ENCODE results near the gene GRB14. TPM values are rescaled to one million over a fixed set of nuclear protein-coding genes. Genes with fewer than 3 reads are reported as not detected.

GRB14 gene
- total RNA-seq, 2 experiments from 2014 or later: not detected

DNA sequence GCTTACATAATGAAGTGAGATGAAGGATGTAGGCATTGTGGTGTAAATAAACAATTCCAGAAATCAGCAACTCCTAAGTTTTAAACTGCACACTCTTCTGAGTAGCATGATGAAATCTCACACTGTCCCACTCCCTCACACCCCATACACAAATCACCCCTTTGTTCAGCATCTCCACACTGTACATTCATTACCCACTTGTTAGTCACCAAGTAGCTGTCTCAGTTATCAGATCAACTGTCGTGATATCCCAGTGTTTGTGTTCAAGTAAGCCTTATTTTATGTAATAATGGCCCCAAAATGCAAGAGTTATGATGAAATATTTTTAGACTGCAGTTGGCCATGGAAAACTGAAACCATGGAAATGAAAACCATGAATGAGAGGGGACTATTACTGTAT, 135.7 kb downstream of the GRB14 start:
- TF ChIP-seq, protein P1, sequence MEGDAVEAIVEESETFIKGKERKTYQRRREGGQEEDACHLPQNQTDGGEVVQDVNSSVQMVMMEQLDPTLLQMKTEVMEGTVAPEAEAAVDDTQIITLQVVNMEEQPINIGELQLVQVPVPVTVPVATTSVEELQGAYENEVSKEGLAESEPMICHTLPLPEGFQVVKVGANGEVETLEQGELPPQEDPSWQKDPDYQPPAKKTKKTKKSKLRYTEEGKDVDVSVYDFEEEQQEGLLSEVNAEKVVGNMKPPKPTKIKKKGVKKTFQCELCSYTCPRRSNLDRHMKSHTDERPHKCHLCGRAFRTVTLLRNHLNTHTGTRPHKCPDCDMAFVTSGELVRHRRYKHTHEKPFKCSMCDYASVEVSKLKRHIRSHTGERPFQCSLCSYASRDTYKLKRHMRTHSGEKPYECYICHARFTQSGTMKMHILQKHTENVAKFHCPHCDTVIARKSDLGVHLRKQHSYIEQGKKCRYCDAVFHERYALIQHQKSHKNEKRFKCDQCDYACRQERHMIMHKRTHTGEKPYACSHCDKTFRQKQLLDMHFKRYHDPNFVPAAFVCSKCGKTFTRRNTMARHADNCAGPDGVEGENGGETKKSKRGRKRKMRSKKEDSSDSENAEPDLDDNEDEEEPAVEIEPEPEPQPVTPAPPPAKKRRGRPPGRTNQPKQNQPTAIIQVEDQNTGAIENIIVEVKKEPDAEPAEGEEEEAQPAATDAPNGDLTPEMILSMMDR (conservative IDR thresholded peaks at IDR 0.05; ENCODE audit: low read length): no peak
- POLR2A ChIA-PET: no interaction called here
- no peak overlapping the region for H3K27ac ChIP-seq (ENCODE audit: low read depth, low read length, poor library complexity, severe bottlenecking)
- no peak overlapping the region for H3K4me2 ChIP-seq (ENCODE audit: low read length)
- H3K4me3 ChIP-seq (ENCODE audit: low read depth, low read length, poor library complexity, severe bottlenecking): no peak overlapping the region
- no peaks in the 10 kb centered on the region for H3K9me2 ChIP-seq (ENCODE audit: insufficient read depth, low read length)
- no TSS peak for BruUV-seq (replicated peaks)
- no peaks in the 10 kb centered on the region for H3K4me1 ChIP-seq (ENCODE audit: insufficient read depth, low read length, poor library complexity, severe bottlenecking)
- CTCF ChIA-PET (ENCODE audit: unreplicated experiment): no interaction called here
- intact Hi-C loops (cut with micrococcal nuclease; ENCODE audit: unreplicated experiment): no loop called here
- no peaks in the 10 kb centered on the region for H3K36me3 ChIP-seq (ENCODE audit: insufficient read depth, low read length)
- H3K9me3 ChIP-seq (ENCODE audit: low read length): no peaks in the 10 kb centered on the region
- no peak for DNase-seq (ENCODE audit: low spot score)
- no peaks in the 10 kb centered on the region for H3K79me2 ChIP-seq (ENCODE audit: insufficient read depth, low read depth, low read length)
- no peaks in the 10 kb centered on the region; the same call in 1 of the 2 replicates for H4K20me1 ChIP-seq (ENCODE audit: insufficient read depth, low read length)
- no peak overlapping the region for H2AFZ ChIP-seq (ENCODE audit: low read length)

DNA sequence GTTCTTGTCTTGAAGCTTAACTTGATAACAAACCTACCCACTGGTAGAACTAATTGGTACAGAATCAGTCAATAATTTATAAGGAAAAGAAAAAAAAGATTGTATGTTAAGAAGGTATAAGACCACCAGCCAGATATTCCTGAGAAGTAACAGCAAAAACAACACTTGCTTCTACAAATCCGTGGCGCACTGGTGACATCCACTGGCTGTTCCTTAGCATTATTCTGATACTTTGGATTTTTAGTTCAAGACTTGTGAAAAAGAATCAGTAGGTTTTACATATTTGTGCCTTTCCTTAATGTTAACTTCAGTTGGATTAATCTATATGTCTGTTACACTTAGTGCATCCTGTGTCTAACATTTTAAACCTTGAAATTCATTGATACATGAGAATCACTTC, 141.8 kb downstream of the GRB14 start:
- no TSS peak for BruUV-seq (replicated peaks)
- Histone ChIP-seq H3K4me1 (ENCODE audit: insufficient read depth, low read length, poor library complexity, severe bottlenecking) (no peaks in the 10 kb centered on the region), H3K79me2 (ENCODE audit: insufficient read depth, low read depth, low read length) (no peaks in the 10 kb centered on the region), H3K27ac (ENCODE audit: low read depth, low read length, poor library complexity, severe bottlenecking) (no peak overlapping the region), H2AFZ (ENCODE audit: low read length) (no peak overlapping the region), H3K9me3 (ENCODE audit: low read length) (no peaks in the 10 kb centered on the region), H3K9me2 (ENCODE audit: insufficient read depth, low read length) (no peaks in the 10 kb centered on the region), H3K4me2 (ENCODE audit: low read length) (no peak overlapping the region), H4K20me1 (ENCODE audit: insufficient read depth, low read length) (no peaks in the 10 kb centered on the region; the same call in 1 of the 2 replicates), H3K4me3 (ENCODE audit: low read depth, low read length, poor library complexity, severe bottlenecking) (no peak overlapping the region), H3K36me3 (ENCODE audit: insufficient read depth, low read length) (no peaks in the 10 kb centered on the region)
- intact Hi-C loops (cut with micrococcal nuclease; ENCODE audit: unreplicated experiment): no loop called here
- DNase-seq (ENCODE audit: low spot score): no peak
- no peak for TF ChIP-seq EZH2phosphoT487 (IDR thresholded peaks at IDR 0.05; ENCODE audit: borderline replicate concordance, low read depth, low read length)
- TF ChIP-seq, protein P1 (conservative IDR thresholded peaks at IDR 0.05; ENCODE audit: low read length): peak; percentile 51
- ChIA-PET CTCF (ENCODE audit: unreplicated experiment) (no interaction called here), POLR2A (interaction anchor here (0.9 kb wide), 1 partner anchor 484 kb away, joined by 4 read pairs; no protein-coding TSS in a partner anchor)

DNA sequence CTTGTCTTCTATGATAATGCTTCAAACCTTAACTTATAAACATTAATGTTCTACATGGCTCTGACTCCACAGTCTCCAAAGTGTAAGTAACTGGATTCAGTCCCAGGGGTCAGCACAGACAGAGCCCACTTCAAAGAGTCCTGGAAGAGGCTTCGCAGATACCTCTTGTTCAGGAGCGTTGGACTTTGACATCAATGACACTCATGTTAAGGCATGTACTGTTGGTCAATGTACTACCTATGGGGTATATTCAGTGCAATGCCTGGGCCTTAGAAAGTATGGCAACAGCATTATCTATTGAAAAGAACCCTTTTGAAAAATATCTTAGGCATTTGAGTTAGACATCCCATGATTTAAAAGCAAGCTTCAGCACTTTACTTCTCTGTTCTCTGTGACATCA, 143.1 kb downstream of the GRB14 start:
- no peaks in the 10 kb centered on the region for H3K36me3 ChIP-seq (ENCODE audit: insufficient read depth, low read length)
- intact Hi-C loops (cut with micrococcal nuclease; ENCODE audit: unreplicated experiment): no loop called here
- no peak overlapping the region for H3K4me3 ChIP-seq (ENCODE audit: low read depth, low read length, poor library complexity, severe bottlenecking)
- BruUV-seq (replicated peaks): no TSS peak
- no peaks in the 10 kb centered on the region; the same call in 1 of the 2 replicates for H4K20me1 ChIP-seq (ENCODE audit: insufficient read depth, low read length)
- H3K9me2 ChIP-seq (ENCODE audit: insufficient read depth, low read length): no peaks in the 10 kb centered on the region
- ChIA-PET CTCF (ENCODE audit: unreplicated experiment) (no interaction called here), POLR2A (no interaction called here)
- H3K79me2 ChIP-seq (ENCODE audit: insufficient read depth, low read depth, low read length): no peaks in the 10 kb centered on the region
- no peaks in the 10 kb centered on the region for H3K4me1 ChIP-seq (ENCODE audit: insufficient read depth, low read length, poor library complexity, severe bottlenecking)
- H3K4me2 ChIP-seq (ENCODE audit: low read length): no peak overlapping the region
- no peak for TF ChIP-seq EZH2phosphoT487 (IDR thresholded peaks at IDR 0.05; ENCODE audit: borderline replicate concordance, low read depth, low read length)
- TF ChIP-seq, protein P1 (conservative IDR thresholded peaks at IDR 0.05; ENCODE audit: low read length): no peak
- no peak overlapping the region for H2AFZ ChIP-seq (ENCODE audit: low read length)
- no peak overlapping the region for H3K27ac ChIP-seq (ENCODE audit: low read depth, low read length, poor library complexity, severe bottlenecking)
- H3K9me3 ChIP-seq (ENCODE audit: low read length): no peaks in the 10 kb centered on the region
- no peak for DNase-seq (ENCODE audit: low spot score)
